PFSK-1 (cell line): ENCODE results near the gene PRAF2.

ENCODE experiments used
- FOXP2 ChIP-seq: optimal IDR thresholded peaks from 2 replicates; pipeline ENCODE3; 2011; ENCODE audit warnings: borderline replicate concordance, control low read depth, inconsistent platforms; ENCODE audit not compliant: insufficient read depth; ENCODE audit errors: extremely low read length, extremely low read depth
- POLR2AphosphoS5 ChIP-seq: IDR thresholded peaks from 2 replicates; pipeline ENCODE4 v1.6.1; 2012; ENCODE audit warnings: low read depth, mild to moderate bottlenecking, control low read depth, low read length, moderate library complexity
- SIN3A ChIP-seq: IDR thresholded peaks from 2 replicates; pipeline ENCODE4 v1.6.1; 2012; ENCODE audit warnings: mild to moderate bottlenecking, low read length, moderate library complexity, borderline replicate concordance; ENCODE audit not compliant: insufficient read depth
- TAF1 ChIP-seq: IDR thresholded peaks from 2 replicates; pipeline ENCODE4 v1.6.1; 2012; ENCODE audit warnings: low read length, control low read depth, borderline replicate concordance; ENCODE audit not compliant: insufficient read depth
- TF ChIP-seq, protein P1 (sequence below), 2 experiments: IDR thresholded peaks; 2 replicates each; pipeline versions ENCODE4 v1.6.1 to v1.8.0; 2011 to 2012; ENCODE audit warnings: low read depth in 2 of 2, low read length in 2 of 2, control low read depth in 1 of 2, inconsistent platforms in 1 of 2, mild to moderate bottlenecking in 1 of 2, moderate library complexity in 1 of 2; ENCODE audit not compliant: insufficient read depth in 1 of 2

The PRAF2 gene

DNA sequence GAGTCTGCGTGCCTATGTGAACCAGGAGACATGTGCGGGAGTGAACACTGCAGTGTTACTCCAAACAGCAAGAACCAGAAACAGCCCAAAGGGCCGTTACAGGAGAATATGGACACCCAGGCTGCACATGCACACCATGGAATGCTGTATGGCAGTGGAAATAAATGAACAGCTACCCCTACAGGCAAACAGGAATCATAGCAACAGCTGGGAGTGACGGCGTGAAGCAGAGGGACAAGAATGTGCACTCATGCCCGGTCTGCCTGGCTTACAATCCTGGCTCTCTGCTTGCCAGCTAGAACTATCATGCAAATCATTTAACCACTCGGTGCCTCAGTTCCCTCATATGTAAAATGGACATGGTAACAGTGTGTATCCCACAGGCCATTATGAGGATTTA lies 33.1 kb upstream of the PRAF2 start:
- TF ChIP-seq POLR2AphosphoS5 = no peak
- TF ChIP-seq TAF1 = no peak
- TF ChIP-seq, protein P1, sequence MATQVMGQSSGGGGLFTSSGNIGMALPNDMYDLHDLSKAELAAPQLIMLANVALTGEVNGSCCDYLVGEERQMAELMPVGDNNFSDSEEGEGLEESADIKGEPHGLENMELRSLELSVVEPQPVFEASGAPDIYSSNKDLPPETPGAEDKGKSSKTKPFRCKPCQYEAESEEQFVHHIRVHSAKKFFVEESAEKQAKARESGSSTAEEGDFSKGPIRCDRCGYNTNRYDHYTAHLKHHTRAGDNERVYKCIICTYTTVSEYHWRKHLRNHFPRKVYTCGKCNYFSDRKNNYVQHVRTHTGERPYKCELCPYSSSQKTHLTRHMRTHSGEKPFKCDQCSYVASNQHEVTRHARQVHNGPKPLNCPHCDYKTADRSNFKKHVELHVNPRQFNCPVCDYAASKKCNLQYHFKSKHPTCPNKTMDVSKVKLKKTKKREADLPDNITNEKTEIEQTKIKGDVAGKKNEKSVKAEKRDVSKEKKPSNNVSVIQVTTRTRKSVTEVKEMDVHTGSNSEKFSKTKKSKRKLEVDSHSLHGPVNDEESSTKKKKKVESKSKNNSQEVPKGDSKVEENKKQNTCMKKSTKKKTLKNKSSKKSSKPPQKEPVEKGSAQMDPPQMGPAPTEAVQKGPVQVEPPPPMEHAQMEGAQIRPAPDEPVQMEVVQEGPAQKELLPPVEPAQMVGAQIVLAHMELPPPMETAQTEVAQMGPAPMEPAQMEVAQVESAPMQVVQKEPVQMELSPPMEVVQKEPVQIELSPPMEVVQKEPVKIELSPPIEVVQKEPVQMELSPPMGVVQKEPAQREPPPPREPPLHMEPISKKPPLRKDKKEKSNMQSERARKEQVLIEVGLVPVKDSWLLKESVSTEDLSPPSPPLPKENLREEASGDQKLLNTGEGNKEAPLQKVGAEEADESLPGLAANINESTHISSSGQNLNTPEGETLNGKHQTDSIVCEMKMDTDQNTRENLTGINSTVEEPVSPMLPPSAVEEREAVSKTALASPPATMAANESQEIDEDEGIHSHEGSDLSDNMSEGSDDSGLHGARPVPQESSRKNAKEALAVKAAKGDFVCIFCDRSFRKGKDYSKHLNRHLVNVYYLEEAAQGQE (IDR thresholded peaks at IDR 0.05; ENCODE audit: insufficient read depth in 1 of 2, low read depth in 2 of 2, low read length in 2 of 2) = no peak
- no peak for TF ChIP-seq FOXP2
- no peak for TF ChIP-seq SIN3A

DNA sequence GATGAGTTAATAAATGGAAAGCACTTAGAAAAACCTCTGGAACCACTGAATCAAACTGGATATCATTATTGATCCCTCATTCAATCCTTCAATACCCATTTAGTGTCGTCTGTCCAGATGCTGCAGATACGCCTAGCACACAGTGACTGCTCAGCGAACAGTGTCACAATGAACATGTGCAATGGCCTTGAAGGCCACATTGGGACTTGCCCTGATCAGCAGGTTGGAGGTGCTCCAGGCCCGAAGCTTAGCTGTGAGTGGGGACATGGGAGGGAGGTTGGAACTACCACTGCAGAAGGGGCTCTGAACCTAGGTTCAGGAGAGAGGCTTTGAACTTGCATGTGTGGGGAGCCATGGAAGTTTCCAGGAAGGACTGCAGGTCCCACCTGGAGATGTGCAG lies 32.5 kb upstream of the PRAF2 start:
- TF ChIP-seq TAF1 = no peak
- no peak for TF ChIP-seq POLR2AphosphoS5
- TF ChIP-seq FOXP2 = no peak
- TF ChIP-seq SIN3A = no peak
- TF ChIP-seq, protein P1 (IDR thresholded peaks at IDR 0.05; ENCODE audit: insufficient read depth in 1 of 2, low read depth in 2 of 2, low read length in 2 of 2) = no peak

DNA sequence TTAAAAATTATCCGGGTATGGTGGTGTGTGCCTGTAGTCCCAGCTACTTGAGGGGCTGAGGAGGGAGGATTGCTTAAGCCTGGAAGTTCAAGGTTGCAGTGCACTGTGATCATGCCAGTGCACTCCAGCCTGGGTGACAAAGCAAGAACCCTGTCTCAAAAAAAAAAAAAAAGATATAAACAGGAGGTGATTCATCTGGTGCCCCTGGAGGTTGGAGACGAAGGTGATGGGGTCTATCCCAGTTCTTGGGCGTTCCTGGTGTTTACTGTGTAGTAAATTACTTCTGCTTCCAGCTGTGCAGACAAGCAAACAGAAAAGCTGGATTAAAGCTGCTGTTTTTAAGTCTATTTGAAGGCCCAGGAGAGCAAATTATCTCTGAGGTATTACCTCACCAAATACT lies 29.8 kb upstream of the PRAF2 start:
- TF ChIP-seq, protein P1 (IDR thresholded peaks at IDR 0.05; ENCODE audit: insufficient read depth in 1 of 2, low read depth in 2 of 2, low read length in 2 of 2) = no peak
- TF ChIP-seq FOXP2 = no peak
- TF ChIP-seq TAF1 = no peak
- TF ChIP-seq POLR2AphosphoS5 = no peak
- no peak for TF ChIP-seq SIN3A

DNA sequence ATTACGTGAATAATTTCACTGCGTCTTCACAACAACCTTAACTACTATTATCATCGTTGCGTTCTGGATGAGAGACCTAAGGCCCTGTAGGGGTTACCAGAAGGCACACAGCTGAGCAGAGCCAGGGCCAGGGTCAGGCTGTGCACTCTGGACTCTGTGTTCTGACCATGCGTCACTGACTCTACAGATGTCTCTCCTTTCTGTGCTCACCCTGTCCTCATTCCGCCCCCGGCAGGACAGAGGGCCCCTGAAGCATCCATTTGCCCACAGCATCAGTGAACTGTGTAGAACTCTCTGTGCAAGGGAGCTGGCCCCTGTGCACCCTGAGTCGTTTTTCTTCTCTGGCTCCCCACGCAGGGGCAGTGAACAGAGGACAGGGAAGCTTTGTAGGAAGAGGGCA lies 28.4 kb upstream of the PRAF2 start:
- TF ChIP-seq SIN3A = no peak
- TF ChIP-seq TAF1 = no peak
- TF ChIP-seq FOXP2 = no peak
- TF ChIP-seq, protein P1 (IDR thresholded peaks at IDR 0.05; ENCODE audit: insufficient read depth in 1 of 2, low read depth in 2 of 2, low read length in 2 of 2) = no peak
- TF ChIP-seq POLR2AphosphoS5 = no peak

DNA sequence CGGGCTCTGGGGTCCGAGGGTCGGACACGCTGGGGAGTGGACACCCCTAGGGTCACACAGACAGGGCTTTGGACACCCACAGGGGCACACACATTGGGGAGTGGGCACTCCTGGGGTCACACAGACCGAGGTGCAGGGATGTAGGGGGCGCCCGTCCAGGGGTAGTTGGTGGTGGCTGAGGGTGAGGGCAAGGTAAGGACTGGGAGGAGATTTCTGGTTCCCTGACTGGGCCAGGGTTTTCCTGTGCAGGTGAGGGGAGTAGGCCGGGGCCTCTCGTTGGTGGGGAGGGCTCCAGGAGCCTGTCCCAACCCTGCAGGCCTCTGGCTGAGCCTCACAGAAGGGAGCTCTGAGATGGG lies 27.8 kb upstream of the PRAF2 start:
- TF ChIP-seq TAF1 (no peak), POLR2AphosphoS5 (no peak), FOXP2 (no peak), SIN3A (no peak)
- TF ChIP-seq, protein P1 (IDR thresholded peaks at IDR 0.05; ENCODE audit: insufficient read depth in 1 of 2, low read depth in 2 of 2, low read length in 2 of 2) = no peak
